Measurements from ENCODE around the gene DPEP2.
"Not testable (repeated sequence)": the region's sequence is repeated elsewhere in the genome, so short reads cannot be mapped to it uniquely, and the experiment has no call there.

DPEP2 gene

GRCh38 chr16:67998779-67999688, at the start of gene DPEP2:
Gene DPEP2 (minus strand): TSS chr16:67999484. CDS start chr16:67993212, 6,272 bp downstream.
- peak; percentile 36 for DNase-seq (ENCODE audit: low spot score)

- no peak for DNase-seq (ENCODE audit: low spot score)
Measured at GRCh38 chr16:68047987-68048386, 48.7 kb upstream of the DPEP2 start.

DNA sequence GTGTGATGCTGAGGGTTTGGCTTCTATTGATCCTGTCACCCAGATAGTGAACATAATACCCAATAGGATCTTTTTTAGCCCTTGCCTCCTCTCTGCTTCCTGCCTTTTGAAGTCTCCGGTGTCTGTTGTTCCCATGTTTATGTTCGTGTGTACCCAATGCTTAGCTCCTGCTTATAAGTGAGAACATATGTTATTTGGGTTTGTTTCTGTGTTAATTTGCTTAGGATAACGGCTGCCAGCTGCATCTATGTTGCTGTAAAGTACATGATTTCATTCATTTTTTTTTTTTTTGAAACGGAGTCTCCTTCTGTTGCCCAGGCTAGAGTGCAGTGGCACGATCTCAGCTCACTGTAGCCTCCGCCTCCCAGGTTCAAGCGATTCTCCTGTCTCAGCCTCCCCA, 46.8 kb upstream of the DPEP2 start:
- DNase-seq (ENCODE audit: low spot score) = no peak

- no peak for DNase-seq (ENCODE audit: low spot score)
Measured at GRCh38 chr16:68041783-68042182, 42.5 kb upstream of the DPEP2 start.

- DNase-seq (ENCODE audit: low spot score) = peak; percentile 59
Measured at GRCh38 chr16:68040506-68041288, 41.4 kb upstream of the DPEP2 start.

DNA sequence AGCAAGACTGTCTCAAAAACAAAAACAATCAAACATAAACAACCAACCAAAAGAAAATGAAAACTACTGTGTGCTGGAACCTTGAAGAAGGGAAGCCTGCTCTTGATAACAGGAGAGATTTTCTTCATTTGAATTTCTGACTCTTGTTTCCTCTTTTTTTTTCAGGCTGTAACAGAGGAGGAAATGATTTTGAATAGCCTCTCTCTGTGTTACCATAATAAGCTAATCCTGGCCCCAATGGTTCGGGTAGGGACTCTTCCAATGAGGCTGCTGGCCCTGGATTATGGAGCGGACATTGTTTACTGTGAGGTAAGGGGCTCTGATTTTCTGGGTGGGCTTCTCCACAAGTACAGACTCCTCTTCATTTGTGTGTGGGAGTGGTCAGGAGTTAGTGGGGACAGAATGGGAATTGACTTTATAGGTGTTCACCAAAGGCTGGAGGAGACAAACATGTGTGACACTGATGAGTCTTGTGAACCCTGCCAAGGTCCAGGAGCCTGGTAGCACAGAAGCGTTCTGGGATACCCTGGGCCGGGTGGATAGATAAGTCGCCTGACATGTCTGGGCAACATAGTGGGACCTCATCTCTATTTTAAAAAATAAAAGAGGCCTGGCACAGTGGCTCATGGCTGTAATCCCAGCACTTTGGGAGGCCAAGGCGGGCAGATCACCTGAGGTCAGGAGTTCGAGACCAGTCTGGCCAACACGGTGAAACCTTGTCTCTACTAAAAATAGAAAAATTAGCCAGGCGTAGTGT, 38.7 kb upstream of the DPEP2 start:
- DNase-seq (ENCODE audit: low spot score) = no peak

GRCh38 chr16:68035227-68035626, 35.9 kb upstream of the DPEP2 start:
- no peak for DNase-seq (ENCODE audit: low spot score)

DNA sequence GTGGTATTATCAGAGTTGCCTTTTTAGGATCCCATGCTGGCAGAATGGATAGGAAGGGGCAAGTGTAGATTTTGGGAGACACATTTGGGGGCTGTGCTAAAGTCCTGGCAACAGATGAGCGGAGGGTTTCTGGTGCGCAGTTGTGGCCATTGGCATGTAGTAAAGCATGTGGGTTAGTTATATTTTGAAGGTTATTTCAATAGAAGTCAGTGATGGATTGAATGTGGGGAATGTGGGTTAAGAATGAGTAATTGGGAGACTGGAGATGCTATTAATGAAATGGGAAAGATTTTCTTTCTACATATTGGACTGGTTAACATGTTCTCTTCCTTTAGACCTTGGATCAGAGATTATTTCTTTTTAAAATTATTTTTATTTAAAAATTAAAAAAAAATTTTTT, 33.8 kb upstream of the DPEP2 start:
- no peak for DNase-seq (ENCODE audit: low spot score)

GRCh38 chr16:68031951-68032350, 32.7 kb upstream of the DPEP2 start:
- no peak for DNase-seq (ENCODE audit: low spot score)

DNA sequence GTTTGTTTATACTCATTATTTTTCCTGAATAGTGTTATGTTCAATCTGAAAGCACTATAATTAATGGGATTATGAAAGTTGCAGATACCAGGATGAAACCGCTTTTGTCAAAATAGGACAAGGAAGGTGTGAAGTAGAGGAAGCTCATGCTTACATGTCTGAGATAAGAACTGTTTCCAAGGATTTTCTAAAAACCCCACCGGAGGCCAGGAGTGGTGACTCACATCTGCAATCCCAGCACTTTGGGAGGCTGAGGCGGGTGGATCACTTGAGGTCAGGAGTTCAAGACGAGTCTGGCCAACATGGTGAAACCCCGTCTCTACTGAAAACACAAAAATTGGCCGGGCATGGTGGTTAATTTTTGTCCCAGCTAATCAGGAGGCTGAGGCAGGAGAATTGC, 30.8 kb upstream of the DPEP2 start:
- not testable (repeated sequence) for DNase-seq (ENCODE audit: low spot score)

DNA sequence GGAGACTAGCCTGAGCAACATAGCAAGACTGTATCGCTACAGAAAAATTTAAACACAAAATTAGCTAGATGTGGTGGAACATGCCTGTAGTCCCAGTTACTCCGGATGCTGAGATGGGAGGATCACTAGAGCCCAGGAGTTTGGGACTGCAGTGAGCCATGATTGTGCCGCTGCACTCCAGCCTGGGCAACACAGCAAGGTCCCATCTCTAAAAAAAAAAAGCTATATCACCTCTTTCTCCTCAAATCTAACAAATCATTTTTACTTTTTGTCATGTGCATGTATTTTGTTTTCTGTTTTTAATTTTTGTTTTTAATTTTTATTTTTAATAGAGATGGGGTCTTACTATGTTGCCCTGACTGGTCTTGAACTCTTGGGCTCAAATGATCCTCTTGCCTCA, 29.7 kb upstream of the DPEP2 start:
- no peak for DNase-seq (ENCODE audit: low spot score)

DNA sequence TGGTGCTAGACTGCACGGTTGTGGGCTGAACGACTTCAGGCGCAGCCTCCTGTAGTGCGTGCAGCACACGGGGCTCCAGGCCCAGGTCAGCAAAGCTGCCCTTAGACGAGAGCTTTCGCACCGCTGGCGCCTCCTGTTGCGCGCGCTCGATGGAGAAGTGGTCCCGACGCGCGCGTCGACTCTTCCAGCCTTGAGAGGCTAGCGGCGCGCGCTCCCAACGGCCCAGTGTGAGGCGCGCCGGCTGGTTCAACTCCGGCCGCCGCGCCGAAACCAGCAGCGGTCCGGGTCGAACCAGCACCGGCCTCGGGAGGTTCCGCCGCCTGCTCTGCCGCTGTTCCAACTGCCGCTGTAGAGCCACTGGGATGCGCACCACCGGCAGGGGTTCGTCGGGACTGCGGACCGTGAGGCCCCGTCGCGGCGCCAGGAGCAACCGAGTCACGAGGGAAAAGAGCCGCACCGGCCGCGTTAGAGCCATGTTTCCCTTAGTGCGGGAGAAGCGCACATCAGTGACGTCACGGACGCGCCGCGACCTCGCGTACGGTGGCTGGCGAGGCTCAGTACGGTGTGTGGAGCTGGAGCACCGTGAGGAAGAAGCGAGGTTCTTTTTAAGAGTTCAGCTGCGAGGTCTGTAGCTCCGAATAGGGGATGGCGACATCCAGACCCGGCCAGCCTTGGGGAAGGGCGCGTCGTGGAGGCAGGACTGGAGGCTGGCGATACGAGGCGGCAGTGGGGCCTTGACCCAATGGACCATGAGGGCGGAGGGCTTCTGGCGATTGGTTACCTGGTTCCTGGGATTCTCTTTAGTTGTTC, 23.6 kb upstream of the DPEP2 start, which contains the start of the genes DDX28 and DUS2:
DDX28 (minus strand) TSS at position 505 of the 810 bp plus-strand sequence; CDS start at position 475, 30 bp downstream.
DUS2 (plus strand) TSS at position 557 of the 810 bp plus-strand sequence. CDS start 14,740 bp downstream, outside the sequence.
- DNase-seq (ENCODE audit: low spot score) = peak; percentile 83

GRCh38 chr16:68022278-68022727, 23.0 kb upstream of the DPEP2 start:
- DNase-seq (ENCODE audit: low spot score) = no peak

GRCh38 chr16:68021490-68021889, 22.2 kb upstream of the DPEP2 start:
- DNase-seq (ENCODE audit: low spot score) = no peak

GRCh38 chr16:68019167-68019680, 19.9 kb upstream of the DPEP2 start:
- no peak for DNase-seq (ENCODE audit: low spot score)

DNA sequence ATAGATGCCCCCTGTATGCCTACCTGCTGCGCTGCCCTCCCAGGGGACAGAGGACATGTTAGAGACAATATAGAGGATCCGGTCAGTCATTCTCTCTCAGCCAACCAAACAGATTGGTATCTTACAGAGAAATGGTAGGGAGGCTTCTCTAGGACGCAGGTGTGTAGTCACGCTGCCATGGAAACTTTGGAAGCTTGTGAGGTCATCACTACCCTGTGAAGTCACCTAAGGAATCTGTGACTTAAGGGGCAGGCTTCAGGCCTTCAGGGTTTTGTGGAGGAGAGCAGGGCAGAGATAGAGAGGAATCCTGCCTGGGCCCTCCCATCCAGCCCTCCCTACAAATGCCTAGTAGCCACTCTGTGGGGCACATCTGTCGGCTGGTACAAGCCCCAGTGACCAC, 16.4 kb upstream of the DPEP2 start, which contains the start of gene DPEP2NB:
DPEP2NB (minus strand) TSS at position 231 of the 400 bp plus-strand sequence; CDS start at position 90, 141 bp downstream.
- DNase-seq (ENCODE audit: low spot score) = no peak

- DNase-seq (ENCODE audit: low spot score) = no peak
Measured at GRCh38 chr16:68013440-68013839, 14.2 kb upstream of the DPEP2 start.

GRCh38 chr16:68009872-68010271, 10.6 kb upstream of the DPEP2 start:
- not testable (repeated sequence) for DNase-seq (ENCODE audit: low spot score)

DNA sequence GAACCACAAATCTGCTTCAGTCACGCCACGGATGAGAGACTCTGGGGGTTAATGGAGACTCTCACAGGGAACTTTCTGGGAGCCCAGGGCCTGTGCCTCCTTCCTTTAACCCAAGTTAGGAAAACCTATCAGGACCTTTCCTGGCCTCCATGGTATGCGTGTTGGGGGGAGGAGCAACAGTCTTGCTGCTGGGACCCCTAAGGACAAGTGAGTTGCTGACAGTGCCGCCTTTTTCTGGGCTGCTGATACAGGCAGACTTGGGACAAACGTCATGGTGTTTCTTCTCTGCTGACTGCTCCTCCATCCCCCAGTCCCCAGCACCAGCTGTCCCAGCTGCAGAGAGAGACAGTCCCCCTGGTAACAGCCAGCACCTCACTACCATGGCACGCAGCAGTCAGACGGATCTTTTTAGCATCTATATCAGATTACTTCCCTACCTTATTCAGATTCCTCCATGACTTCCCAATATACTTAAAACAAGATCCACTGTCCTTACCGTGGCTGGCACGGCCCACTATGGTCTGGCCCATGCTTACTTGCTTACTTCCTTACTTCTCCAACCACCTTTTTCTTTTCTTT, 10.0 kb upstream of the DPEP2 start:
- no peak for DNase-seq (ENCODE audit: low spot score)

DNA sequence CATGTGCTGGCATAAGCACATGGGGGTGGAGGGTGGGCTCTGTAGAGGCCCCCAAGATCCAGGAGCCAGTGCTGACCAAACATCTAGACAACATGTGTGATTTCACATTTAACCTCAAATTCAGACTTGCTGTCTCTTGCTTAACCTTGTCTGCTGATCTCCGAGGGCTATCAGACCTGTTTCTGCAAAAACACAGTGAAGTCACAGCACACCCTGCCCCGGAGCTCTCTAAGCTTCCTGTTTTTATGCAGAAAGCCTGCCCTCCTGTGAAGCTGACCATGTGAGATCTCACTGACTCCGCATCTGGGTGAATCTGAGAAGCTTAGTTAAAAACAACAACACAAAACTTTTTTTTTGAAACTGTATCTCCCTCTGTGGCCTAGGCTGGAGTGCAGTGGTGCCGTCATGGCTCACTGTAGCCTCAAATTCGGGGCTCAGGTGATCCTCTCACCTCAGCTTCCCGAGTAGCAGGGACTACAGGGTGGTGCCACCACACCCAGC, 6.6 kb upstream of the DPEP2 start:
- peak; percentile 30 for DNase-seq (ENCODE audit: low spot score)

Data from globus pallidus (tissue), 1 donor.